Retina (tissue), 1 donor: ENCODE measurements around the gene CASP9.

Experiments
- DNase-seq: peaks from one replicate; pipeline ENCODE4 v3.0.0-alpha.2; 2016

CASP9 gene

DNA sequence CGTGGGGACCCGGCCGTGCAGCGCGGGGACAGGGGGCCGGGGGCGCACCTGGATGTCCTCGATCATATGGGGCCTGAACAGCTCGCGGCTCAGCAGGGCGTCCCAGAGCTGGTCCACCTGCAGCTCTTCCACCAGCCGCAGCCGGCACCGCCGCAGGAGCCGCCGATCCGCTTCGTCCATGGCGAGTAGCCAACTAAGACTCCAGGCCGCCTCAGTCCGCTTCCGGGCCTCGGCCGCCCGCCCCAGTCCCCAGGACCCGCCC is at the start of gene CASP9:
Gene CASP9, minus strand, starts transcription at position 195 of the 262 bp plus-strand sequence. Its CDS starts 15 bp downstream, at position 180.
- peak; percentile 69 for DNase-seq

DNA sequence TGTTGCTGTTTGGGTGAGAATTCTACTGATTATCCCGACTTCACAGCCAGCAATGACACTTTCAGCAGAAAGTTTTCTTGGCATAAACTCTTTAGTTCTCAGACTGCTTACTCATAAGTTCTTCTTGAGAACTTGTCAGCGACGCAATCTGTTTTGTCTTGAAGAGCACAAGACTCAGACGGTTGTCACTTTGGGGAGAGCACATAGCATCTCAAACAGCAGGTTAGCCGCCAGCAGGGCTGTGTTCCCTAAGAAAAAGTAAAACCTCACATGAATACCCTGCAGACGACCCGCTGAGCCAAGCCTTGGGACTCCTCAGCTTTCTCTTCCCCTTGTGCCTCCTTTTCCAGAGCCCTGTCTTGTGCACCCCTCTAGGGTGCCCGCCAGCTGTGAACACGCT is 49.5 kb upstream of the CASP9 start:
- DNase-seq, result no peak

DNA sequence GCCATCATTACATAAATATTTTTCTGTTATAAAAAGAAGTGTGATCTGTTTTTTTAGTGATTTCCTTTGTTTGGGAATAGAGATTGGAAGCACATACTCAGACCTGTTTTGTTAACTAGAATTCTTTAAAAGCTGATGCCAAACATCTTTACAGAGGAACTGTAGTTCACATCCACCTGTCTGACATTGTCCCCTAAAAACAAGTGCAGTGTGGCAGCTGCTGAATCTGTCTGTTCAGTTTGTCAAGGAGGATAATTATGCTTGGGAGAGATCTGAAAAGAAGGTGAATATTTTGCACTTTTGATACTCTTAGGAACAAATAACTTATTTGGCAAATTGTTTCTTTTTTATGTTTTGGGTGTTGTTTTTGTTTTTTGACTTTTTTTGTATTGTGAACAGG is 47.3 kb upstream of the CASP9 start:
- no peak for DNase-seq

DNA sequence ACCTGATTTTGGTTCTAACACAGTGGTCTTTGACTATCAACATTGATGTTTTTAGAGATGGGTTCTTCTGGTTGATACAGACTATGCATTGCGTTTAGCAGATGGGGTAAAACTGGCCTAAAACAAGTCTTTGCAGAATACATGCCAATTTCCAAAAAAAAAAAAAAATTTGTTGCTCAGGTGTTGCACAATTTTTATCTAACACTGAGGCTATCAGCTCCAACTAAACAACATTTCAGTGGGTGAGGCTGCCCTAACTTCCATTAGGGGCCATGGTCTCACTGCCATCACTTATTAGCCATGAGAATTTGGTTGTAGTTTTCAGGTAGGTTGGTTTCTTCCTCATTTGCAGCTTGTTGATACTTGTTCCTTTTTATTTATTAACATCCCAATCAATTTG is 46.8 kb upstream of the CASP9 start:
- no peak for DNase-seq

DNA sequence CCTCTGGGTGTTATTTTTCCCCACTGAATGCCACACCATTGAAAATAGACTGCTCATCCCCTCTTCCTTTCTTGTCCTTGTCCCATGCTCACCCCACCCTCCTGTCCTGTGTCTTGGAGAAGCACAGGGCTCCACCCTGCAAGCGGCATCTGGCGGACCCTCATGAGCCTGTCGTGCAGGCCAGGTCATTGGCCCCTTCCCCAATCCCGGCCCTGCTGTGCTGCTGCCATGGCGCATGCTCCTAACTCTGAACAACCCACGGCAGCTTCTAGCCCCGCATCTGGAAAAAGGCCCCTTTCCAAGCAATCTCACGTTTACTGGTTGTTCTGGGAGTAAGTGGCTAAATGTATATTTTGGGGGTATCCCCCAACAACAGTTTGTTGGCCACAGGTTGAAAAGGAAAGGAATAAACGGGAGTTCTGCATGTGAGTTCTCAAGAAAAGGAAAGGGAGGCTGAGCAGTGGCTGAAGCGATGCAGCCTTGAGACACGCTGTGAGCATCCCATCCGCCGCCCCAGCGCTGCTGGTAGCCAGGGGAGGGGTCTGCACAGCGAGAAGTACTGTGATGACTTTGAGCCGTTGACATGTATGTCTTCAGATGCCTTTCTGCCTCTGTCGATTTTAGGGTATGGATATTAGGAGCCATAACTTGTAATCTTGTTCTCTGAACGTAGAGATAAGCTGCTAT is 44.5 kb upstream of the CASP9 start:
- DNase-seq, result no peak

DNA sequence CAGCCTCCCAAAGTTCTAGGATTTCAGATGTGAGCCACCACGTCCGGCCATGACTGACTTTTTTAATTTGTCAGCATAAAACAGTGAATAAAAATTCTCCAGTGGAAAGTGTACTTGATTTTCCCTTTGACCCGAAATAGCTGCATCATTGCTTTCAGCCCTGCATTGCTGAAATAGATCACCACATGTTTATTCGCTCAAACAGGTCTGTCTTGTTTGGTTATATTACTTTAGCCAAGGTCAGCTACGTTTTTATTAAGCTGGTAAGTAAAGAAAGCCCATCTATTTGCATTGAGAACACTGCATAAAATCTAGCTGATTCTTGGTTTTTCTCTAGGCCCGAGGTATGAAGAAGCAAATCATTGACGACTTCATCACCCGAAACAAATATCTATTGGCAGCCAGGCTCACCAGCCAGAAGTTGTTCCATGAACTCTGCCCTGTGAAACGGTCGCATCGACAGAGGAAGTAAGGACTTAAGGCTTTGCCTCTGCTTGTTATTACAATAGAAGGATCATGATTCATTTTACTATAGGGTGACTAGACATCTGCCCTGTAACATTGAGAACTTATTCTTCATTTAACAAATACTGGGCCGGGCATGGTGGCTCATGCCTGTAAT is 35.3 kb upstream of the CASP9 start:
- DNase-seq, result no peak

DNA sequence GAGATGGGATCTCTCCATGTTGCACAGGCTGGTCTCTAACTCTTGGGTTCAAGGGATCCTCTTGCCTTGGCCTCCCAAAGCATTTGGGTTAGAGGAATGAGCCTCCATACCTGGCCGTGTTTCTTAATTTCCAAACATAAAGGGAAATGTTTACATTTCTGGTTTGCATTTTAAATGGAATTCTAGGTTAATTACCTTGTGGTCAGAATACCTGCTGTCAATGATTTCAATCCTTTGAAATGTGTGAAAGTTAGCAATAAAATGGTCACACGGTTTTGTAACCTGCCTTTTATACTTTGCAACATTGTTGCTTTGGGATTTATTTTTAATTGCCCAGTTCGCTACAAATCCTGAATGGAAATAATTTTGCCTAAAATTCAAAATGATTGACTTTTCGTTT is 34.5 kb upstream of the CASP9 start:
- no peak for DNase-seq

DNA sequence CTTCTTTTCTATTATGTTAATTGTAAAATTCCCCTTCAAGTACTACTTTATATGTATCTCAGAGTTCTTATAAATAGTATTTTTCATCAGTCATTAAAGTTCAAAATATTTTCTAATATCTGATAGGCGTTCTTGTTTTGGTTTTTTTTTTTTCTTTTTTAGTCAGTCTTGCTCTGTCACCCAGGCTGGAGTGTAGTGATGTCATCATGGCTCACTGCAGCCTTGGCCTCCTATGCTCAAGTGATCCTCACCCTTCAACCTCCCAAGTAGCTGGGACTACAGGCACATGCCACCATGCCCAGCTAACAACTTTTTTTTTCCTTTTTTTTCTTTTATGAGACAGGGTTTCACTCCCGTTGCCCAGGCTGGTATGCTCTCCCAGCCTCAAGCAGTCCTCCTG is 33.6 kb upstream of the CASP9 start:
- no peak for DNase-seq

DNA sequence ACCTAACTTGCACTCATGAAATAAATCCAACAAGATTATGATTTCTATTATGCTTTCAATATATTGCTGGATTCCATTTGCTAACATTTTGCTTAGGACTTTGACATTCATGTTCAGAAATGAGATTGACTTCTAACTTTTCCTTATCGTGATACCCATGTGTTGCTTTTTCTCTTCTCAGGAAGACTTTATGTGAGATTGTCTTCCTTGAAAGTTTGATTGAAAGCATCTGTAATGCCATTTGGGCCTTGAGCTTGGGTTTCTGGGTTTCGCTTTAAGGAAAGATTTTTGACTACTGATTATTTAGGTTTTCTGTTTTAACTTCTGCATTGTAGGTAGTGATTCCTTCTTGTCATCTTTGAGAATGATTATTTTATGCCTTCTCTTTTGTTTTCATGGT is 33.0 kb upstream of the CASP9 start:
- DNase-seq, result no peak

DNA sequence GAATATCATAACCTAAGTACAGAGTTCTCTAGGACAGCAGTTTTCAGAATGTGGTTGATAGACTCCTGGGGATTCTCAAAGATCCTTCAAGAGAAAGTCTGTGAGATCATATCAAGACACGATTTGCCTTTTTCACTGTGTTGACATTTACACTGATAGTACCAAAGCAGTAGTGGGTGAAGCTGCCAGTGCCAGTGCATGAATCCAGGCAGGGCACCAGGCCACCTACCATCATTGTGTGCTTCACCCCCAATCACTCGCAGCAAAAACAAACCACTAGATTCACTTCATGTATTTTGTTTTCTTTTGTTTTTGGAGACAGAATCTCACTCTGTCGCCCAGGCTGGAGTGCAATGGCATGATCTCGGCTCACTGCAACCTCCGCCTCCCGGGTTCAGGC is 26.6 kb upstream of the CASP9 start:
- DNase-seq, result no peak

DNA sequence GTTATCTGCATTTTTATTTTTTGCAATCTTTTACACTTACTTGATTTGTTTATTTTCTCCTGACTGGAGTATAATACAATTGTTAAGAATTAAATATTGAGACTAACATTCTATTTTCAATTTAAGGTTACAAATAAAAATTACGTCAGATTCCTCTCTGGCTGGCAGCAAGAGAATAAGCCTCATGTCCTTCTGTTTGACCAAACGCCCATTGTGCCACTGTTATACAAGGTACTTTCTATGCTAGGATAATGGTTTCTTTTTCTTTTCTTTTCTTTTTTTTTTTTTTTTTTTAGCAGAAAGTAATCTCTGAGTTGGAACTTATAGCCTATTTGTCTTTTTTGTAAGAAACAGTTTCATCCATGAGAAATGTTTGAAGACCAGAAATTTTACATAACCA is 22.6 kb upstream of the CASP9 start:
- no peak for DNase-seq

DNA sequence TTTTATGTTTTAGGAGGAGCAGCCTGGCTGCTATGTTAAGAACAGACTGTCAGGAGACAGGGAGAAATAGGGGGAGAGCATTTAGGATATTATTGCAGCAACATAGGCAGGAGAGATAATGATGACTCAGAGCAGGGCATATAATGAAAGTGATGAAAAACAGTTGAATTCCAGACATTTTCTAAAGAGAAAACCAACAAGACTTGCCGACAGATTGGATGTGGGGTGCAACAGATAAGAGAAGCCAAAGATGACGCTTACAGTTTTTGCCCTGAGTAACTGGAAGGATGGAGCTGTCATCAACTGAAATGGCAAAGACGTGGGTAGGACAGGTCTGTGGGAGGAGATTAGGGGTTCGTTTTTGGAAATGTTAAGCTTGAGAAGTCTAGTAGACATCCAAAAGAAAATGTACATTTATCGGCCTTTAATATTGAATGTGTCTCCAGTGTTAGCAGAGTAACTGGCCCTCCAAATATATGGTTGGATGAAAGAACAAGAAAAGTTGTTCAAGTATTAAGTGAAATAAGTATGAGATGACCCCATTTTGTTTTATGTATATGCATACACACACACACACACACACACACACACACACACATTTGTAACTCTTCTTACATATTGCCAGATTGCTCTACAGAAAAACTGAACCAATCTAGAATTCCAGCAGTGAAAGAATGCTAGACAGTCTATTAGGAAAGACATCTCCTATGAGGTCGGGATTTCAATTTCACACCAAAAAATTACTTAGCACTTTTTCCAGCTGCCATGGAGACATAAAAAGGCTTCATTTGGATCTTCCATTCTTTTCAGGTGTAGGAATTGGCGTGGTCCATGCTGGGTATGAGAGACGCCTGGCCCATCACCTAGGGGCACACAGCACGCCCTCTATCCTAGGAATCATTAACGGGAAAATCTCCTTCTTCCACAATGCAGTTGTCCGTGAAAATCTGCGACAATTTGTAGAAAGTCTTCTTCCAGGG is 19.9 kb upstream of the CASP9 start:
- DNase-seq, result no peak

DNA sequence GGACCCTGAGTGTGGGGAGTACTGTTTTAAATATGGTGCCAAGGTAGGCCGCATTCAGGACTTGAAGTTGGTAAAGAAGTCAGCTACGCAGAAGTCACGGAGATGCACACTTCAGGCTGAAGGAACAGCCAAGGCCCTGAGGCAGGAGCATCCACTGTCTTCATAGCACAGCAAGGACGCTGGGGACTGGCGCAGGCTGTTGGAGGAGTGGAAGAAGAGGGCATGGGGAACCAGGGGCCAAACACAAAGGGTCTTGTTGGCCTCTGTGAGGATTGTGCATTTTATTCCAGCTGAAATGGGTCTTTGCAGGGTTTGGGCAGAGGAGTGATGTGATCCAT is 19.2 kb upstream of the CASP9 start:
- no peak for DNase-seq

DNA sequence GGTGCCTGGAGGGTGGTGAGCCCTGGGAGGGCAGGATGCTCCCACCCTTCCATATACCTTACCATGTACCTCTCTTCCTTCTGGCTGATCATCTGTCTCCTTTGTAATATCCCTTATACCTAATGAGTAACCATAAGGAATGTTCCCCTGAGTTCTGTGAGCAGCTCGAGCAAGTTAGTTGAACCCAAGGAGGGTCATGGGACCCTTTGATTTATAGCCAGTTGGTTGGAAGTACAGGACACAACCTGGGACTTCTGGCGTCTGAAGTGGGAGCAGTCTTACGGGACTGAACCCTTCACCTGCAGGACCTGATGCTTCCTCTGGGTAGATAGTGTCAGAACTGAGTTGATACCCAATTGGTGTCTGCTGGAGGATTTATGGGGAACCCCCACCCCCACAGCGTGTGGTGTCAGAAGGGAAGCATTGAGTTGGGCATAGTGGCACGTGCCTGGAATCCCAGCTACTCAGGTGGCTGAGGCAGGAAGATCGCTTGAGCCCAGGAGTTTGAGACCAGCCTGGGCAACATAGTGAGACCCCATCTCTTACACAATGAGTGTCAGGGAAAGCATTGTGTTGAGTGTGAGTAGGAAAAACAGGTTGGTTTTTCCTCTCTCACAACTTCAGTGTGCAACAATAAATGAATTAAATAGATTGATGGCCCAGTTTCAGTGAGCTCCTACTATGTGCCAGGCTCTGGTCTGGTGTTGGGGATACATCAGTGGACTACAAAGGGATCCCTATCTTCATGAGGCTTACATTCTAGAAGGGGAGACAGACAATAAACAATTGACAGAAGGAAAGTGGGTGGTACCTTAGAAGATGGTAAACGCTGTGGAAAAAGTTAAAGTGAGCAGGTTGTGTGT is 18.6 kb upstream of the CASP9 start:
- DNase-seq, result no peak

DNA sequence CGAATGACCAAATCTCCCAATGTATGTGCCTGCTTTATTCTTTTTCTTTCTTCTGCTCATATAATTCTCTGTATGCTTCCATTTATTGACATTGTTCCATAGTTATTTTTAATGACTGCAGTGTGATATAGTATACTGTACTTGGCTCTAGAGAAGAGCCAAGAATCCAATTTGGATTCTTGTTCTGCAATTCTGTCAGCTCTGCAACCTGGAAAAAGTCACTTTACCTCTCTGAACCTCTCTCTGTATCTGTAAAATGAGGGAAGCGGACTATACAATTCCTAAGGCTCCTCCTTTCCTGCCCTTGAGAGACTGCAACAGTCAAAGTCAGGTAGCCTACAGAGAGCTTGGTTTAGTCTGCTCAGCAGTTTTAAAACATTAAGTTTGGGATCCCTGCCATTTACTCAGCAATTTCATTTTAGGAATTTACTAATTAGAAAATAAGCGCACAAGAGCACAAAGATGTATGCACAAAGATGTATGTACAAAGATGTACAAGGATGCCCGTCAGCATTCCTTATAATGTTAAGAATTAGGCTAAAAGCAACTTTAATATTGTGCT is 17.3 kb upstream of the CASP9 start:
- no peak for DNase-seq

DNA sequence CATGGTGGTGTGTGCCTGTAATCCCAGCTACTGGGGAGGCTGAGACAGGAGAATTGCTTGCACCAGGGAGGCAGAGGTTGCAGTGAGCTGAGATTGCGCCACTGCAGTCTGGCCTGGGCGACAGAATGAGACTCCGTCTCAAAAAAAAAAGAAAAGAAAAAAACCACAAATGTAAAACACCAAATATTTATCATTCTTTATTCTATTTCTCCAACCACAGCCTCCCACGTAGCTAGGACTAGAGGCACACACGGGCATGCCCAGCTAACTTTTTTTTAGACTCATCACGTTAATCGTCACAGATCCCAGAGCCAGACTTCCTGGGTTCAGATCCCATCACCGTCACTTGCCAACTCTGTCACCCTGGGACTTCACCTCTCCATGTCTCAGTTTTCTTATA is 16.2 kb upstream of the CASP9 start:
- no peak for DNase-seq

DNA sequence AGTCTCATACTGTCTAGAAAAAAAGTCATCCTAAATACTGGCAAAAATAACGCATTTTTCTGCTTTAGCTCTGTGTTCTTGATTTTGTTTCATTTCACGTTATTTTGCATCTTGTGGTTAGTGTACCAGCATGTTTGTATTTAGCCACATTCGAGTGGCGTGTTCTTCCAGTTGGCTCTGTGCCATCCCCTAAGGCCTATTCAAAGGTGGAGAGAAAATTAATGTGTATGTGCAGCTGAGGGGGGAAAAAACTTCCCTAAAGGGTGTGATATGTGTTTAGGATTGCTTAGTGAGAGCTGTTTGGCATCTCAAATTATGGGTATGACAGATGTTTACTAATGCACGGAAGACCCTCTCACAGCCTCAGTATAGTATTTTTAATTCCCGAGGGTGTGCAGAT is 14.8 kb upstream of the CASP9 start:
- DNase-seq, result no peak

DNA sequence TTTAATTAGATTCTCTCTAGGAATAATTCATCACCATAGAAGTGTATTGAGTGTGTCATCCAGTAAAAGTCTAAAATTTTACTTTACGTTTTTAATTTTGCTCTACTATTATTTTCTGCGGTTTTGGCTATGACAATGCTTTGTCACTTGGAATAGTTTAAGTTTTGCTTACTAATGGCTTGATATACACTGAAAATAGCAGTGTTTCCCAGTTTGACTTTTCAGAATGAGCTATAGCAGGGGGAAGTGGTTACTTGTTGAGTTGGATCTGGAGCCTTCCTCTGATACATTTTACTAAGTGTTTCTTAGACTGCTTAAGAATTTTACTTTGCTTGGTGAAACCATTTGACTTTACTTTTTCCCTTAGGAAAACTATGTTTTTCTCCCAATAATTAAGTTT is 7.7 kb upstream of the CASP9 start:
- no peak for DNase-seq

DNA sequence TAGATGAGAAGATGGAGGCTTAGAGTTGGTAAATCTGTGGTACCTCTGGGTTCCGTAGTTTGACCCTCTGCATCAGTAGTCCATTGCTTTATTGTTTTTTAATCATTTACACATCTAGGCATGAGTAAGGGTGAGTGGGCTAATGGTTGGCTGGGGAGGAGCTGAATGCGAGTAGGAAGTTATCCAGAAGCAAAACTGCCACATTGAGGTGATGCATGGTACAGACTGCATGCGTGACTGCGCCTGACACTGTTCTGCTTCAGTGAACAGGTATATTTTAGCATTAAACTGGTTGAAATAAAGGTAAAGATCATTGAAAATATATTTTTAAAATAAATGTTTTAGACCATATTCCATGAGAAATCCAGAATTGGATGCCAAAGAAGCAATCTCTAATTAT is 7.0 kb upstream of the CASP9 start:
- no peak for DNase-seq

DNA sequence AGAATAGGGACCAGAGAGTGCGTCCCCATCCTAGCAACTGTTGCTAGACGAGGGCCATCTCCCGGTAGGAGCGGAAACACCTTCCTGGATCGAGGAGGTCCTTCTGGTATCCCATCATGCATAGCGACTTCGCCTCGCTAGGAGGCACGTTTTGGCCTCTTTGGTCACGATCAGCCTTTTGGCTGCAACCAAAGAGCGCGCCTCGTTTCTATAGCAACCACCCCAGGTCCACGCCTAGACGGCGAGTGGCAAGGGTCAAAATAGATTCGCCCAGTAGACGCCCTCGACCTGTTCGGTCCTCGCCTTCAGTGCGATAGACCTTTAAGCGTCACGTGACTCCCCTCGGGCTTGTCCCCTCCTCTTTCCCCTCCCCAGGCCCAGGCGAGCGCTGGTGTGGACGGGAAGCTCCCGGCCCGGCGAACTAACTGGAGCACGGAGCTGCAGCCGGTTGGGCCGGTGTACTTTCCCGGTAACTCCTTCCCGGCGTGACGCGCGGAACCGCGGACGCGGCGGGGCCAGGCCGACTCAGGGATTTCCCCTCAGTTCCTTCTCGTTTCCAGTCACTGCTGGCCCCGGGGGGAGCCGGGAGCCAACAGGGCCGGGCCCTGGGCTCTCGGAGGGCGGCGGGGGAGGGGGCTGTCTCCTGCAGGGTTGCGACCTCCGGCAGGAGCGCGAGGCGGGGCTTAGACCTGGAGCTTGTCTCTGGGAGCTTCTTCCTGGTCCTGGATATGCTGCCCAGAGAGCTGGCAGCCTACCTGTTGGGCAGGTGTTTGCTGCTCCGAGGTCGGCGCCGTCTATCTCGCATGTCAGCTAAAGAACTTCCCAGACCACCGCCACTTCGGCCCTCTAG is 2.7 kb upstream of the CASP9 start, which contains the start of gene DNAJC16:
Gene DNAJC16, plus strand, starts transcription at position 359 of the 850 bp plus-strand sequence. CDS start 2,258 bp downstream, outside the sequence.
- peak; percentile 98 for DNase-seq

DNA sequence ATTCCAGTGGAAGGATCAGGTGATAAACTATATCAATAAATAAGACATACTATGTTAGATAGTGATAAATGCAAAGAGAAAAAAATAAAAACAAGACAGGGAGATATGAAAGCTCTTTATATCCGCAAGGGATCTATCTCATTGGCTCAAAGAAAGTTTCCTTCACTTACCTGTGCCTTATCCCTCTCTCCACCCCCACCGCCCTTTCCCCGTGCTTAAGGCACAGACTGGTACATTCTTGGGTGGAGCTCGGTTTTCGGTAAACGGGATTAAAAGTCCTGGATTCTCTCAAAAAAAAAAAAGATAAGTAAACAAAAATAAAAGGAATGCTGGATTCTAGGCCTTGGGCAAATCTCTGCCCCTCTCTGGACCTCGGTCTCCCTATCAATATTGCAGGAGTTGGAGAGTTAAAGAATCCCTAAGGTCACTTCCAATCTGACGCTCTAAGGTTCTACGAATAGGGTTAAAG is 2.0 kb upstream of the CASP9 start:
- DNase-seq, result no peak
